ENCODE data around the gene DIAPH1.

The DIAPH1 gene

DNA sequence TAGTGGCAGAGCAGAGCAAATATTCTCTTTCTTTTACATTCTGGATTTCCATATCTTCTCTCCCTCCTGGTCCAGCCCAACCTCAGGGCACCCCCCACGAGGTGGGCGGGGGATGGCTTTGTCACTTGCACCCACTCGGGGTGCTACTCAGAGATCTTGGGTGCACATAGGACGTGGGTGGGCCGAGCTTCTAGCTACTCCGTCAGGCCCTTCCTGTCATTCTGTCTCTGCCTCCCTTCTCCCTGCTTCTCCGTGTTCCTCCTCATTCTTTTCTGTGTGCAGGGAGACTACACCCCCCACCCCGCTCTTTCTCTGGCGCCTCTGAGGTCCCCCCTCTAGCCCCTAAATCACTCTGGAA is 110.4 kb downstream of the DIAPH1 start:
- DNase-seq (ENCODE audit: low read depth in 2 of 2, low spot score in 1 of 2) = no peak

DNA sequence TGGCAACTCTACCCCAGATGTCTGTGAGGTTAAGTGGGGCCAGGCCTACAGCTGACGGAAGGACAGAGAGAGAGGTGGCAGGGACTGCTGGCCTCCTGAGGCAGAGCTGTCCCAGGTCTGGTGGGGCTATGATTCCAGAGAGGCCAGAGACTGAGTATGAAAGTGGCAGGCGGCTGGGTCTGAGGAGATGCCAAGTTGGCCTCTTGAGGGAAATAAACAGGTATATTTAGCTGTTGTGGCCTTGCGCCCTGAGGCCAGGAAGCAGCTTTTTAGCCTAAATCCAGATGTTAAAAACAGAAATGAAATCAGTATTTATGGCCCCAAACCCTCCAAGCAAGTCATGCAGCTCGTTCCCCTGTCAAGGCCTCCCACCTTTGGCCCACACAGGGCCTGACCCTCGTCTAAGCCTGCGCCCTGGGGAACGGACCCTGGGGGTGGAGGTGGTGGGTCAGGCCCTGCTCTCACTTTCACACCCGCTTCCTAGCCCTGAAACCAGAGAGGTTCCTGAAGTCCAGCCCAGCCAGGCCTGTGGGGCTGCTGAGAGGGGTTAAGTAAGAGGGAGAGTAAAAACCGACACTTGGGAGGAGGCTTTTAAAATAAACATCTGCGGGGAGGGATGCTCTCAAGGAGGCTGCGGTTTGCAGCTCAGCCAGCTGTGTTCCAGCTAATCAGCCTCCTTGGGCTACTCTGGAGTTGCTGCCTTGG is 111.3 kb downstream of the DIAPH1 start:
- DNase-seq (ENCODE audit: low read depth in 2 of 2, low spot score in 1 of 2) = no peak

- no peak for DNase-seq (ENCODE audit: low read depth in 2 of 2, low spot score in 1 of 2)
Observed at GRCh38 chr5:141506381-141507155, 112.2 kb downstream of the DIAPH1 start.

DNA sequence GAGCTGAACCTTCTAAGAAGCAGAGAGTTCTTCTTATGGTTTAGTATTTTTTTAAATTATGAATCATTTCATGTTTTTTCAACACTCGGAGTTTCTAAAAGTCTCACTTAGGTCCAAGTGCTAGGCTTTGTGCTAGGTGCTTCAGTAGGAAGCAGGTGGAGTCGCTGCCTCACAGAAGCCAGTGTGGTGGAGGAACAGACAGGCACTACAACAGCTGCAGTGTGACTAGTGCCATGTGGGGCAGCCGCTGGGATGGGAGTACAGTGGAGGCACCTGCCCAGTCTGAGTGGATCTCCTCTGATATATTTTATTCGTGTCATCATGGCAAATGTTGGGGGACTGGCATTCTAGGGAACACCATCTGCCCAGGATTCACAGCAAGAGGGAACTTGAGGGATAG is 114.6 kb downstream of the DIAPH1 start:
- no peak for DNase-seq (ENCODE audit: low read depth in 2 of 2, low spot score in 1 of 2)

DNA sequence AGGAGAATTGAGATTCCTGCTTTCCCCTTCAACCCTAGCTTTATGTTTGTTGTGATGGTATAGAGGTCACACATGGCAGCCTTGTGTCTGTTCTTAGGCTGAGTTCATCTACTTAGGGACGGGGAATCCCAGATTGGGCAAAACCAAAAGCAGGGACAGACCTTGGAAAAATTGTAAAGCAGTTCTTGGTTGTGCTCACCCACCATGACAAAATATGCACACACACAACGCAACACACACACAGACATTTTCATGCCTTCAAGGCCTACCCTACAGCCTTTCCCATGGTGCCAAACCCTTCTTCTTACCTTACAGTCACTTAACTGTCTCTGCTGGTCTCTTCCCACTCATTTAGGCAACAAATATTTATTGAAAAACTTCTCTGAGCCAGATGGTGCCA is 115.1 kb downstream of the DIAPH1 start:
- no peak for DNase-seq (ENCODE audit: low read depth in 2 of 2, low spot score in 1 of 2)

DNA sequence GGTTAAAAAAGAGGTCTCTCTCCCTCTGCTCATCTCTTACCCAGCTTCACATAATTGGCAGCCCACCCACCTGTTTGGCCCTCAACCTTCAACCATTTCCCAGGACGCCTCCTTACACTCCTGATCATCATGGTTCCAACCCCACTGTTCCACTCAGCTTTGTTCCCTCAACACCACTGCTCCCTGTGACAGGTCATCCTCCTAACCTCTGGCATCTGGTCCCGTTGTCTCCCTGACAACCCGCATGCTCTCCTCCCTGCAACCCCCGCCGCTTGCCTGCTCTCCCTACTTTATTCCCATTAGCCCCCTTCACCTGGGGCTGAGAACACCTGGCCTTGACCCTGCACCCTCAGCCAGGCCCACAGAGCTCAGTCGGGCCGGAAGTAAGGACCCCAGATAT is 117.0 kb downstream of the DIAPH1 start:
- DNase-seq (ENCODE audit: low read depth in 2 of 2, low spot score in 1 of 2) = no peak

DNA sequence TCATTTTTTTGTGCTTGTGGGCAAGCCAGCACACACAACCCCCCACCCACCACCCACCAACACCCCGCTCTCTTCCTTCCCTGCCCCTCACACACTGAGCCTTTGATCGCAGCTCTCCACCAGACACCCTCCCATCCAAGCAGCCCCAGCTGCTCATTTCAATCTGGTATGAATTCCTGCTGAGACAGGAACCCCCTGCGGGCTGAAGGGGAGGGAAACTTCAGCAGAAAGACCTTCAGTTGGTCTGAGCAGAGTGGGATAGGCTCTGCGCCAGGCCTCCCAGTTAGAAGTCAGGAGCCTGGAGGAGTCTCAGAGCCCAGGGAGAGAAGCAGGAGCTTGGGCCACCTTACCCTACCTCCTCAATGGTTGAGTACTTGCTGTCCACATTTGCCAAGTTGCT is 122.8 kb downstream of the DIAPH1 start:
- DNase-seq (ENCODE audit: low read depth in 2 of 2, low spot score in 1 of 2) = no peak

DNA sequence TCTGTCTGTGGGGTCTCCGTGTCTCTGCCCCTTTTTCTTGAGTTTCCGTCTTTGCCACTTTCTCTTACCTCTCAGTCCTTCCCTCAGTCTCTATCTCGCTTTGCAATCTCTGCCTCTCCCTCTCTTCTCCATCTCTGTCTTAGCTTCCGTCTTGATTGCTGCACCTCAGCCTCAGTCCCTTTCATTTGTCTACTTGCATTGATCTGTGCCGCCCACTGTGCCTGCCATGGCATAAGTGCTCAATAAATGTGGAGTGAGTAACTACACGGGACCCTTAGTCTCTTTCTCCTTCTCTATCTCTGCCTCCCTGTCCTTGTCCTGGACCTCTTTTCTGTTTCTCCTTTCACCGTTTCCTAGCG is 123.4 kb downstream of the DIAPH1 start:
- DNase-seq (ENCODE audit: low read depth in 2 of 2, low spot score in 1 of 2) = no peak

DNA sequence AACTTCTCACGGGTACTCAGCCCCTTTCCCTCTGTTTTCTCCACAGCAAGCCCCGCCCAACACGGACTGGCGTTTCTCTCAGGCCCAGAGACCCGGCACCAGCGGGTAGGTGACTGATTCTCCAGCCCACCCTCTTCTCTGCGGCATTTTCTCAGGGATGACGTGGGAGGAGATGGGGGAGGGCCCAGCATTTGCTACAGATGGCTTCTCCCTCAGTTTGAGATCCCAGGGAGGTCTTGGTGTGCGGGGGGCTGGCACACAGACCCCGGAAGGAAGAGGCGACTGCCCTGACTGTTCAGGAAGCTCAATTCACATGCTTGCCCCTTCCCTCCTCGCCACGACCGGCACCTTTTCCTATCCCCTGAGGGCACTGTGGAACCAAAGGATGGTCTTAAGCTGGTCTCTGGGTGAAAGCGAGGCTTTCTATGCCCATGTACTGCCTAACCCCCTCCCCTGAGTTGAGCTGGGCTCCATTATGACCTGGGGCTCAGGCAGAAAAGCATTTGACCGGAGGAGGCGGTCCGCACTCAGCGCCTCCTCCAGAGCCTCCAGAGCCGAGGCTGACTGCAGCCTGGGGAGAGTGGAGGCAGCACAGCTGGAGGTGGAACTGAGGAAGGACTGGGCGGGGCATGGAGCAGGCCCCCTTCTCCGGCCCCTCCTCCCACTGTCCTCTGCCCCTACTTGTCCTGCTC is 123.9 kb downstream of the DIAPH1 start:
- DNase-seq (ENCODE audit: low read depth in 2 of 2, low spot score in 1 of 2) = no peak

GRCh38 chr5:141493500-141494422 is 125.0 kb downstream of the DIAPH1 start:
- DNase-seq (ENCODE audit: low read depth in 2 of 2, low spot score in 1 of 2) = no peak

GRCh38 chr5:141492168-141492885 is 126.5 kb downstream of the DIAPH1 start:
- DNase-seq (ENCODE audit: low read depth in 2 of 2, low spot score in 1 of 2) = no peak

- DNase-seq (ENCODE audit: low read depth in 2 of 2, low spot score in 1 of 2) = no peak
Observed at GRCh38 chr5:141491323-141492167, 127.3 kb downstream of the DIAPH1 start.

GRCh38 chr5:141490771-141491170 is 128.0 kb downstream of the DIAPH1 start:
- no peak for DNase-seq (ENCODE audit: low read depth in 2 of 2, low spot score in 1 of 2)

- no peak for DNase-seq (ENCODE audit: low read depth in 2 of 2, low spot score in 1 of 2)
Observed at GRCh38 chr5:141490271-141490670, 128.5 kb downstream of the DIAPH1 start.

DNA sequence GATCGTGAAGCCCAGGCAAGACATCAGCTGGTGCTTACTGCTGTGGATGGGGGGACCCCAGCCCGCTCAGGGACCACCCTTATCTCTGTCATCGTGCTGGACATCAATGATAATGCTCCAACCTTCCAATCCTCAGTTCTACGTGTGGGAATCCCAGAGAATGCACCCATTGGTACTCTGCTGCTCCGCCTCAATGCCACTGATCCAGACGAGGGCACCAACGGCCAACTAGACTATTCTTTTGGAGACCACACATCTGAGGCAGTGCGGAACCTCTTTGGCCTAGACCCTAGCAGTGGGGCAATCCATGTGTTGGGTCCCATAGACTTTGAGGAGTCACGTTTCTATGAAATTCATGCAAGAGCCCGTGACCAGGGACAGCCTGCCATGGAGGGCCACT is 129.0 kb downstream of the DIAPH1 start:
- no peak for DNase-seq (ENCODE audit: low read depth in 2 of 2, low spot score in 1 of 2)

- DNase-seq (ENCODE audit: low read depth in 2 of 2, low spot score in 1 of 2) = no peak
Observed at GRCh38 chr5:141488591-141489561, 129.9 kb downstream of the DIAPH1 start, which contains the start of gene PCDHGC5. PCDHGC5 (plus strand) TSS chr5:141489081; CDS start chr5:141489241, 160 bp downstream.

DNA sequence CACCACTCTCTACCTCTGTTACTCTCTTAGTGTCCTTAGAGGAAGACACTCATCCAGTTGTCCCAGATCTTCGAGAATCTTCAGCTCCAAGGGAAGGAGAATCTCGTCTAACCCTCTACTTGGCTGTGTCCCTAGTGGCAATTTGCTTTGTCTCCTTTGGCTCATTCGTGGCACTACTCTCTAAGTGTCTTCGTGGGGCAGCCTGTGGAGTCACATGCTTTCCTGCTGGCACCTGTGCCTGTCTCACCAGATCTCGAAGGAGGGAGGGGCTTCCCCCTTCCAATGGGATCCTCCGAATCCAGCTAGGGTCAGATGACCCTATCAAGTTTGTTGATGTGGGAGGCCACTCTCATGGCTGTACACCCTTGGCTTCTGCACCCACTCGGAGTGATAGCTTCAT is 131.7 kb downstream of the DIAPH1 start:
- DNase-seq (ENCODE audit: low read depth in 2 of 2, low spot score in 1 of 2) = no peak

DNA sequence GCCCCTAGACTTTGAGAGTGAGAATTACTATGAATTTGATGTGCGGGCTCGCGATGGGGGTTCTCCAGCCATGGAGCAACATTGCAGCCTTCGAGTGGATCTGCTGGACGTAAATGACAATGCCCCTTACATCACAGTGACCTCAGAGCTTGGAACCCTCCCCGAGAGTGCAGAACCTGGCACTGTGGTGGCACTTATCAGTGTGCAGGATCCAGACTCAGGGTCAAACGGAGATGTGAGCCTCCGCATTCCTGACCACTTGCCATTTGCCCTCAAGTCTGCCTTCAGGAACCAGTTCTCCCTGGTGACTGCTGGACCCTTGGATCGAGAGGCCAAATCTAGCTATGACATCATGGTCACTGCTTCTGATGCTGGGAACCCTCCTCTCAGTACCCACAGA is 132.7 kb downstream of the DIAPH1 start:
- no peak for DNase-seq (ENCODE audit: low read depth in 2 of 2, low spot score in 1 of 2)

All from stimulated activated CD8-positive, alpha-beta memory T cell treated with anti-CD3 and anti-CD28 coated beads, Interleukin-4, amount 100 ng/mL, for 4 hours (primary cell).